Fibroblast of lung (primary cell): ENCODE data around the gene RANBP3L. TPM values are rescaled to one million over a fixed set of nuclear protein-coding genes. Genes with fewer than 3 reads are reported as not detected.

Source experiments
- DNase-seq, 2 donors: peaks; one replicate each; pipeline versions ENCODE4 v3.0.0 to v3.0.0-alpha.2; 2010; ENCODE audit warnings: low read depth in 2 of 2
- H2AFZ ChIP-seq: 2 replicates; pipeline ENCODE4 v1.5.1; 2012; ENCODE audit warnings: low read length, control low read depth, inconsistent platforms
- H3K27ac ChIP-seq: 2 replicates; pipeline ENCODE4 v1.5.1; 2011; ENCODE audit warnings: low read length, control low read depth; ENCODE audit not compliant: insufficient read depth
- H3K27me3 ChIP-seq: 2 replicates; pipeline ENCODE4 v1.5.1; 2011; ENCODE audit warnings: mild to moderate bottlenecking, low read length; ENCODE audit not compliant: control insufficient read depth, insufficient read depth
- H3K36me3 ChIP-seq: 2 replicates; pipeline ENCODE4 v1.5.1; 2011; ENCODE audit warnings: low read length; ENCODE audit not compliant: control insufficient read depth, insufficient read depth
- H3K4me1 ChIP-seq: 2 replicates; pipeline ENCODE4 v1.5.1; 2011; ENCODE audit warnings: low read length; ENCODE audit not compliant: control insufficient read depth, insufficient read depth; ENCODE audit errors: extremely low read depth
- H3K4me2 ChIP-seq: 2 replicates; pipeline ENCODE4 v1.5.1; 2011; ENCODE audit warnings: low read length, control low read depth; ENCODE audit not compliant: insufficient read depth; ENCODE audit errors: extremely low read depth
- H3K4me3 ChIP-seq, 4 experiments: fragments of 200-600 bp in 1 of 4; sonication (generic) in 1 of 4; replicated peaks in 1 of 4; 2 replicates each; pipeline ENCODE4 v1.5.1; 2011 to 2016; ENCODE audit warnings: low read length in 4 of 4, low read depth in 3 of 4, mild to moderate bottlenecking in 3 of 4, control low read depth in 2 of 4, inconsistent platforms in 1 of 4, mixed read lengths in 1 of 4; ENCODE audit not compliant: insufficient read depth in 1 of 4; ENCODE audit errors: control extremely low read depth in 1 of 4
- H3K79me2 ChIP-seq: 2 replicates; pipeline ENCODE4 v1.5.1; 2012; ENCODE audit warnings: mild to moderate bottlenecking, low read length, inconsistent platforms; ENCODE audit not compliant: control insufficient read depth, insufficient read depth
- H3K9ac ChIP-seq: 2 replicates; pipeline ENCODE4 v1.5.1; 2011; ENCODE audit warnings: mild to moderate bottlenecking, low read length, control low read depth; ENCODE audit not compliant: insufficient read depth
- H3K9me3 ChIP-seq: 2 replicates; pipeline ENCODE4 v1.5.1; 2012; ENCODE audit warnings: low read depth, low read length; ENCODE audit not compliant: control insufficient read depth, insufficient read depth
- H4K20me1 ChIP-seq: 2 replicates; pipeline ENCODE4 v1.5.1; 2011; ENCODE audit warnings: low read length; ENCODE audit not compliant: control insufficient read depth, insufficient read depth; ENCODE audit errors: extremely low read depth
- EZH2 ChIP-seq: IDR thresholded peaks from 2 replicates; pipeline ENCODE4 v1.5.1; 2012; ENCODE audit warnings: low read length, control low read depth, mild to moderate bottlenecking; ENCODE audit errors: missing control alignments
- polyA plus RNA-seq, 2 donors: library from polyadenylated mRNA; depleted of rRNA in 1 of 2; stranded (reverse) in 1 of 2; unstranded in 1 of 2; fragments of >200 nt; gene quantifications; 2 replicates each; pipeline ENCODE4 v1.2.1, GENCODE V29; 2011 to 2012; ENCODE audit warnings: missing spikeins in 1 of 2
- total RNA-seq: library from RNA; depleted of rRNA; stranded (reverse); fragments of >200 nt; gene quantifications from 2 replicates; pipeline ENCODE4 v1.2.1, GENCODE V29; 2014
- TF ChIP-seq, protein P1 (sequence below), 2 donors: IDR thresholded peaks in 1 of 2; conservative IDR thresholded peaks in 1 of 2; 1 replicate in 1 of 2; 2 replicates in 1 of 2; pipeline ENCODE4 v1.5.1; 2011 to 2012; ENCODE audit warnings: low read length in 2 of 2, control low read depth in 1 of 2, inconsistent platforms in 1 of 2, low read depth in 1 of 2, mild to moderate bottlenecking in 1 of 2

The RANBP3L gene
- total and polyA plus RNA-seq, 2 donors (not counting 1 experiment from before 2014, with no cell fraction given): 0.09 TPM; not detected in 1

DNA sequence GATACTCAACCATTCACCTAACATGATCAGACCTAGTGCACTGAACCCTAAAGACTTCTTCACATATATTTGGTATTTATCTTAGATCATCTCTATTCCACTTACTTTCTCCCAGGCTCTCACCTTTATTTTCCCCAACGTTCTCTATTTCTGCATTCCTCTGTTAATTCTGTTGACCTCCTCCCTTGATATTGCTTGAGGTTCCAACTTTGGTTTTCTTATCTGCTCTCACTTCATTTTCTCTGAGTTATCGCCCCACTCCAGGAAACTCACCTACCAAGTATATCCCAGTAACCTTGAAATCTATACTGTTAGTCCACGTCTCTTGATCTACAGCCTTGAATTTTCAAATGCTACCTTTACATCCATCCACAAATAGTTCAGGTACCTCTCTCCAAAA is 69.2 kb downstream of the RANBP3L start:
- Histone ChIP-seq H3K9me3 (no peaks in the 10 kb centered on the region), H3K27me3 (no peaks in the 10 kb centered on the region), H3K79me2 (peaks cover 5% of the 10 kb centered on the region), H3K4me3 (no peak overlapping the region), H3K4me2 (no peak overlapping the region), H3K9ac (no peak overlapping the region), H3K4me1 (no peaks in the 10 kb centered on the region), H2AFZ (no peak overlapping the region), H3K36me3 (no peaks in the 10 kb centered on the region), H4K20me1 (no peaks in the 10 kb centered on the region), H3K27ac (no peak overlapping the region)
- TF ChIP-seq EZH2: no peak
- TF ChIP-seq, protein P1, sequence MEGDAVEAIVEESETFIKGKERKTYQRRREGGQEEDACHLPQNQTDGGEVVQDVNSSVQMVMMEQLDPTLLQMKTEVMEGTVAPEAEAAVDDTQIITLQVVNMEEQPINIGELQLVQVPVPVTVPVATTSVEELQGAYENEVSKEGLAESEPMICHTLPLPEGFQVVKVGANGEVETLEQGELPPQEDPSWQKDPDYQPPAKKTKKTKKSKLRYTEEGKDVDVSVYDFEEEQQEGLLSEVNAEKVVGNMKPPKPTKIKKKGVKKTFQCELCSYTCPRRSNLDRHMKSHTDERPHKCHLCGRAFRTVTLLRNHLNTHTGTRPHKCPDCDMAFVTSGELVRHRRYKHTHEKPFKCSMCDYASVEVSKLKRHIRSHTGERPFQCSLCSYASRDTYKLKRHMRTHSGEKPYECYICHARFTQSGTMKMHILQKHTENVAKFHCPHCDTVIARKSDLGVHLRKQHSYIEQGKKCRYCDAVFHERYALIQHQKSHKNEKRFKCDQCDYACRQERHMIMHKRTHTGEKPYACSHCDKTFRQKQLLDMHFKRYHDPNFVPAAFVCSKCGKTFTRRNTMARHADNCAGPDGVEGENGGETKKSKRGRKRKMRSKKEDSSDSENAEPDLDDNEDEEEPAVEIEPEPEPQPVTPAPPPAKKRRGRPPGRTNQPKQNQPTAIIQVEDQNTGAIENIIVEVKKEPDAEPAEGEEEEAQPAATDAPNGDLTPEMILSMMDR (conservative IDR thresholded peaks at IDR 0.05 in 1 of 2, IDR thresholded peaks at IDR 0.05 in 1 of 2; ENCODE audit: low read depth in 1 of 2, low read length in 2 of 2): no peak
- no peak for DNase-seq

DNA sequence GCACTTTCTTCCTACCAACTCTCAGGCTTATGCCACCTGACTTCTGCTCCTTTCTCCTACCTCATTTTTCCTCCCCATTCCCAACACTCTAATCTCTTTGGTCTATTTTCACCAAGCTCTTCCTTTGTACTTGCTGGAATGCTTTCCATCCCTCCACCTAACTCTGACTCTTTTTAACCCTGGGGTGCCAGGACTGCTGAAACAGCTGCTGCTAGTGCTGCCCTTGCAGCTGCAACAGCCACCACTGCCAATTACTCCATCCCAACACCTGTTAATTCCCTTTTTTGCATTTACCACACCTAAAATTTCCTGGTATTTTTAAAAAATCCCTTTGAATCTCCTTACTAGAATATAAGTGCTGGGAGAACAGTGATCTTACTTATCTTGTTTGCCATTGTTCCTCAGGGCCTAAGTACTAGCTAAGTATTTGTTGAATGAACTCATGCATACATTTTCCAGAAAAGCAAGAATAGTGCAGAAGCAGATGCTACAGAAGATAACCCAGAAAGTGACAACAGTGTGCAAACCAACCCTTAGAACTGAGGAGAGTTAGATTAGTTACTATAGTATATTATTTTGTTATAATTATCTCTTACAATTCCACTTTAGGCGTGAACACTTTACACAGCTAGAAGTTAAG is 71.4 kb downstream of the RANBP3L start:
- Histone ChIP-seq H3K27ac (no peak overlapping the region), H3K79me2 (no peaks in the 10 kb centered on the region), H3K9me3 (no peaks in the 10 kb centered on the region), H3K4me3 (no peak overlapping the region), H4K20me1 (no peaks in the 10 kb centered on the region), H3K9ac (no peak overlapping the region), H3K36me3 (no peaks in the 10 kb centered on the region), H2AFZ (no peak overlapping the region), H3K4me1 (no peaks in the 10 kb centered on the region), H3K4me2 (no peak overlapping the region), H3K27me3 (no peaks in the 10 kb centered on the region)
- no peak for DNase-seq
- TF ChIP-seq, protein P1 (conservative IDR thresholded peaks at IDR 0.05 in 1 of 2, IDR thresholded peaks at IDR 0.05 in 1 of 2; ENCODE audit: low read depth in 1 of 2, low read length in 2 of 2): no peak
- no peak for TF ChIP-seq EZH2

DNA sequence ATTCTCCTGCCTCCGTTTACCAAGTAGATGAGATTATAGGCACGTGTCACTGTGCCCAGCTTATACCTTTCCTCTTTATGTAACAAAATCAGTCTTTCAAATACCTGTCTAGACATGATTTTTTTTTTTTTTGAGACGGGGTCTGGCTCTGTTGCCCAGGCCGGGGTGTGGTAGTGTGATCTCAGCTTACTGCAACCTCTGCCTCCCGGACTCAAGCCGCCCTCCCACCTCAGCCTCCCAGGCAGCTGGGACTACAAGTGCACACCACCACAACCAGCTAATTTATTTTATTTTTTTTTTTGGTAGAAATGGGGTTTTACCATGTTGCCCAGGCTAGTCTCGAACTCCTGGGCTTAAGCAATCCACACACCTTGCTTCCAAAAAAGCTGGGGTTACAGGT is 73.2 kb downstream of the RANBP3L start:
- Histone ChIP-seq H3K4me2 (no peak overlapping the region), H3K27ac (no peak overlapping the region), H2AFZ (no peak overlapping the region), H3K9ac (no peak overlapping the region), H3K36me3 (no peaks in the 10 kb centered on the region), H3K27me3 (no peaks in the 10 kb centered on the region), H3K4me3 (no peak overlapping the region), H3K4me1 (no peaks in the 10 kb centered on the region), H4K20me1 (no peaks in the 10 kb centered on the region), H3K9me3 (no peaks in the 10 kb centered on the region), H3K79me2 (no peaks in the 10 kb centered on the region)
- DNase-seq: no peak
- TF ChIP-seq, protein P1 (conservative IDR thresholded peaks at IDR 0.05 in 1 of 2, IDR thresholded peaks at IDR 0.05 in 1 of 2; ENCODE audit: low read depth in 1 of 2, low read length in 2 of 2): no peak
- TF ChIP-seq EZH2: no peak
